ENCODE measurements around the gene ADAMTS6. TPM values are rescaled to one million over a fixed set of nuclear protein-coding genes. Genes with fewer than 3 reads are reported as not detected.

Gene ADAMTS6
- total RNA-seq, 1 donor from 2014 or later, result 16.7 TPM

DNA sequence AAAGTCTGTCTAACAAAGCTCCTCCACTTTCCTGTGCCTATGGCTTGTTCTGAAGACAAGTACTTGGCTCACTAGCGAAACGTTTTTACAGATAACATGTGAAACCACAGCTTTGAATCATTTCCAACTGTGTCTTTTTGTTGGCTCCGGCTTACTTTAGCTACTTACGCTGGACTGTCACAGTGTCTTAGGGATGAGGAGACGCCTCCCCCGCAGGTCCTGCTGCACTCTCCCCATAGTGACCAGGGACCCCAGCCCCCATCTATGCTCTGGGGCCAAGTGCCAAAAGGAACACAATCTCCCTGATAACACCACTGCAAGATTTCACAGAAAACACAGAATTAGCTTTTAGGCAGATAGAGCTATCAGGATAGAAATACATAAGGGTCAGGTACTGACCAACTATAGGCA lies 219.1 kb downstream of the ADAMTS6 start:
- DNase-seq (ENCODE audit: low spot score), result no peak
- peaks cover 20% of the 10 kb centered on the region for H3K36me3 Mint-ChIP-seq (ENCODE audit: low read depth, unreplicated experiment)
- no peak overlapping the region for H3K27ac Mint-ChIP-seq (ENCODE audit: unreplicated experiment)
- H3K9me3 Mint-ChIP-seq (ENCODE audit: unreplicated experiment), result no peaks in the 10 kb centered on the region
- peaks cover 18% of the 10 kb centered on the region for H3K4me1 Mint-ChIP-seq (ENCODE audit: unreplicated experiment)
- H3K27me3 Mint-ChIP-seq (ENCODE audit: unreplicated experiment), result no peaks in the 10 kb centered on the region
- TF ChIP-seq, protein P1, sequence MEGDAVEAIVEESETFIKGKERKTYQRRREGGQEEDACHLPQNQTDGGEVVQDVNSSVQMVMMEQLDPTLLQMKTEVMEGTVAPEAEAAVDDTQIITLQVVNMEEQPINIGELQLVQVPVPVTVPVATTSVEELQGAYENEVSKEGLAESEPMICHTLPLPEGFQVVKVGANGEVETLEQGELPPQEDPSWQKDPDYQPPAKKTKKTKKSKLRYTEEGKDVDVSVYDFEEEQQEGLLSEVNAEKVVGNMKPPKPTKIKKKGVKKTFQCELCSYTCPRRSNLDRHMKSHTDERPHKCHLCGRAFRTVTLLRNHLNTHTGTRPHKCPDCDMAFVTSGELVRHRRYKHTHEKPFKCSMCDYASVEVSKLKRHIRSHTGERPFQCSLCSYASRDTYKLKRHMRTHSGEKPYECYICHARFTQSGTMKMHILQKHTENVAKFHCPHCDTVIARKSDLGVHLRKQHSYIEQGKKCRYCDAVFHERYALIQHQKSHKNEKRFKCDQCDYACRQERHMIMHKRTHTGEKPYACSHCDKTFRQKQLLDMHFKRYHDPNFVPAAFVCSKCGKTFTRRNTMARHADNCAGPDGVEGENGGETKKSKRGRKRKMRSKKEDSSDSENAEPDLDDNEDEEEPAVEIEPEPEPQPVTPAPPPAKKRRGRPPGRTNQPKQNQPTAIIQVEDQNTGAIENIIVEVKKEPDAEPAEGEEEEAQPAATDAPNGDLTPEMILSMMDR (IDR thresholded peaks at IDR 0.05; ENCODE audit: unreplicated experiment), result no peak
- H3K4me3 Mint-ChIP-seq (ENCODE audit: unreplicated experiment), result no peak overlapping the region

DNA sequence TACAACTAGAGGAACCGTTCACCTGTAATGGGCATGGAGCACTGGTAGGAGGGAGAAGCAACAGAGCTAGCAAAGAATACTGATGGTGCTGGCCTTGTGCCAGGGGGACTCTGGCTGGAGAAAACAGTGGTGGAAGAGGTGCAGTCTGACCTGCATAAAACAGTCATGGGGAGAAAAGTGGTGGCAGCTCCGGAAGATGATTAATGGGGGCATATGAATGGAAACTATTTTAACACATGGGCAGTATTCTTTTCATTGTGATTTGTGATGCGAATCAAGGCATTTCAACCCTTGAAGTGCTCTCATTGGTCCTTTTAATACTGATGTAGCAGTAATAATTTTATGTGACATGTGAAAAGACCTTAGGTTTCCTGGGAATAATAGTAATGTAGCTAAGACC lies 219.6 kb downstream of the ADAMTS6 start:
- TF ChIP-seq, protein P1 (IDR thresholded peaks at IDR 0.05; ENCODE audit: unreplicated experiment), result no peak
- H3K27ac Mint-ChIP-seq (ENCODE audit: unreplicated experiment), result no peak overlapping the region
- no peak overlapping the region for H3K4me3 Mint-ChIP-seq (ENCODE audit: unreplicated experiment)
- H3K36me3 Mint-ChIP-seq (ENCODE audit: low read depth, unreplicated experiment), result peaks cover 20% of the 10 kb centered on the region
- H3K27me3 Mint-ChIP-seq (ENCODE audit: unreplicated experiment), result no peaks in the 10 kb centered on the region
- no peak for DNase-seq (ENCODE audit: low spot score)
- H3K4me1 Mint-ChIP-seq (ENCODE audit: unreplicated experiment), result peaks cover 18% of the 10 kb centered on the region
- H3K9me3 Mint-ChIP-seq (ENCODE audit: unreplicated experiment), result no peaks in the 10 kb centered on the region

DNA sequence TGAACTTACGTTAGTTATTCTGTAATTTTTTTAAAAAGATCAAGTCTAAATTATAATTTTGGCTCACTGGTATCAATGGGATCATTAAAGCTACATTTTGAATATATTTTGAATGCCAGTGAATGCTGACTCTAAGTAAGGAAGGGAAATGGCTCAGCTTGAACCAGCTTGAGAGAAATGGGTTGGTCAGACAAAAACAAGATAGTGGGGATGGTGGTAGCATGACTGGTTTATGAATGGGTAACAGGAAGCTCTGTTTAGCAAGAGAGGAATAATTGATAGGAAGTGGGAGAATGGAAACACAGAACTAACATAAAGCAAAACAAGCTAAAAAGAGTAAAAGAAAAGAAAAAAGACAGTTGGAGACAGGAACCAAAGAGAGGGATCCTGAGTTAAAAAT lies 220.2 kb downstream of the ADAMTS6 start:
- no peaks in the 10 kb centered on the region for H3K9me3 Mint-ChIP-seq (ENCODE audit: unreplicated experiment)
- DNase-seq (ENCODE audit: low spot score), result no peak
- H3K27me3 Mint-ChIP-seq (ENCODE audit: unreplicated experiment), result no peaks in the 10 kb centered on the region
- peaks cover 18% of the 10 kb centered on the region for H3K4me1 Mint-ChIP-seq (ENCODE audit: unreplicated experiment)
- peaks cover 20% of the 10 kb centered on the region for H3K36me3 Mint-ChIP-seq (ENCODE audit: low read depth, unreplicated experiment)
- no peak overlapping the region for H3K27ac Mint-ChIP-seq (ENCODE audit: unreplicated experiment)
- no peak overlapping the region for H3K4me3 Mint-ChIP-seq (ENCODE audit: unreplicated experiment)
- TF ChIP-seq, protein P1 (IDR thresholded peaks at IDR 0.05; ENCODE audit: unreplicated experiment), result no peak

DNA sequence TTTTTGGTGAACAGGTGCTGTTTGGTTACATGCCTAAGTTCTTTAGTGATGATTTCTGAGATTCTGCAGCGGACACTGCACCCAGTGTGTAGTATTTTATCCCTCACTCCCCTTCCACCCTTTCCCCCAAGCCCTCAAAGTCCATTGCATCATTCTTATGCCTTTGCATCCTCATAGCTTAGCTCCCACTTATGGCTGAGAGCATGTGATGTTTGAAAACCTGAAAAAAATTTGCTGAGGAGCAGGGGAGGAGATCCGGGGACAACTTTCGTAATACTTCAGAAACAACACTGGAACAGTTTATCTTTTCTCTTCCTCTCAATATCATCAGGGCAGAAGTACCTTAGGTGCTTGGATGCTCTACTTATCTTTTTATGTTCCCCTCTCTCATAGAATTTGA lies 226.4 kb downstream of the ADAMTS6 start:
- TF ChIP-seq, protein P1 (IDR thresholded peaks at IDR 0.05; ENCODE audit: unreplicated experiment), result no peak
- H3K27ac Mint-ChIP-seq (ENCODE audit: unreplicated experiment), result no peak overlapping the region
- no peak overlapping the region for H3K4me3 Mint-ChIP-seq (ENCODE audit: unreplicated experiment)
- H3K27me3 Mint-ChIP-seq (ENCODE audit: unreplicated experiment), result peaks cover 2% of the 10 kb centered on the region
- no peak for DNase-seq (ENCODE audit: low spot score)
- H3K9me3 Mint-ChIP-seq (ENCODE audit: unreplicated experiment), result no peaks in the 10 kb centered on the region
- H3K36me3 Mint-ChIP-seq (ENCODE audit: low read depth, unreplicated experiment), result peaks cover 20% of the 10 kb centered on the region
- H3K4me1 Mint-ChIP-seq (ENCODE audit: unreplicated experiment), result no peaks in the 10 kb centered on the region

DNA sequence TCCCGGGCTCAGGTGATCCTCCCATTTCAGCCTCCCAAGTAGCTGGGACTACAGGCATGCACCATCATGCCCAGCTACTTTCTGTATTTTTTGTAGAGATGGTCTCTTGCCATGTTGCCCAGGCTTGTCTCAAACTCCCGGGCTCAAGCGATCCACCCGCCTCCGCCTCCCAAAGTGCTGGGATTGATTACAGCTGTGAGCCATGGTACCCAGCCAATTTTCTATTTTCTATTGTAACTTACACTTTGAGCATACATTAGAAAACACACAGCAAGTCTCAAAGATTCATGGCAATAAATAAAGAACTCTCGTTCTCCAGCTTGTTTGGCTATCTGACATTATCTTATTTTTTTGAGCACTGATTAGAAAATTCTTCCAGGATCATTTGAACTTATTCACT lies 228.7 kb downstream of the ADAMTS6 start:
- H3K9me3 Mint-ChIP-seq (ENCODE audit: unreplicated experiment), result no peaks in the 10 kb centered on the region
- peaks cover 1% of the 10 kb centered on the region for H3K36me3 Mint-ChIP-seq (ENCODE audit: low read depth, unreplicated experiment)
- H3K27me3 Mint-ChIP-seq (ENCODE audit: unreplicated experiment), result peaks cover 2% of the 10 kb centered on the region
- H3K4me3 Mint-ChIP-seq (ENCODE audit: unreplicated experiment), result no peak overlapping the region
- H3K27ac Mint-ChIP-seq (ENCODE audit: unreplicated experiment), result no peak overlapping the region
- no peak for DNase-seq (ENCODE audit: low spot score)
- peaks cover 2% of the 10 kb centered on the region for H3K4me1 Mint-ChIP-seq (ENCODE audit: unreplicated experiment)
- TF ChIP-seq, protein P1 (IDR thresholded peaks at IDR 0.05; ENCODE audit: unreplicated experiment), result no peak
